ENCODE data around the gene NAGPA. TPM values are rescaled to one million over a fixed set of nuclear protein-coding genes. Genes with fewer than 3 reads are reported as not detected.
A peak's percentile ranks its signal among the peaks of the same experiment; 100 is the strongest.

The NAGPA gene
- total and polyA plus RNA-seq, 2 of the 13 experiments (the other 11 are each of a cell fraction or from before 2014, with no cell fraction given): 27.1 to 60.3 TPM

DNA sequence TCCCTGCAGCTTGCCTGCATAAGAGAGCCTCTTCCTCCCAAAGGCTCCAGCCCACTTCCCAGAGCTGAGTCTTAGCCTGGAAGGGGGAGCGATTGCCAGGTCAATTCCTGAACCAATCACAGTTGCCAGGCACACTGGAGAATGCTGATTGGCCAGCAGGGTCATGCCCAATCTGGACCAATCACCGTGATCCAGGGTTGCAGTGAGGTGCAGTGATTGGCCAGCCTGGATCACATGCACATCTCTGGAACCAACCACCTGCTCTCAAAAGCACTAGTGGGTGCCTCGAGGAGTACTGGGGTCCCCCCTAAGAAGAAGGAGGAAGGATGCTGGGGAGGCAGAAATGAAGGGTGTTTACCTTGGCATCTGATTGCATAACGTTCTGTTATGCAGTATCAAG lies 18.4 kb downstream of the NAGPA start:
- H3K36me3 ChIP-seq (replicated peaks in 1 of 2; ENCODE audit: control insufficient read depth in 1 of 2, insufficient read depth in 2 of 2, low read length in 2 of 2): no peaks in the 10 kb centered on the region
- in situ Hi-C loops (cut with HindIII; ENCODE audit: extremely low pct_ligation_motif_present, low pct_unique_long_range_greater_than_20kb): no loop called here
- TF ChIP-seq CEBPB (IDR thresholded peaks at IDR 0.05; ENCODE audit: borderline replicate concordance, low read depth, low read length) (peak; percentile 54; the same call in 1 of the 2 replicates), ZNF333 (CRISPR knock-in tag; IDR thresholded peaks at IDR 0.05; ENCODE audit: borderline replicate concordance) (no peak), ZNF816 (CRISPR knock-in tag; IDR thresholded peaks at IDR 0.05; ENCODE audit: borderline replicate concordance) (no peak), SKI (IDR thresholded peaks at IDR 0.05; ENCODE audit: partially characterized antibody) (no peak), NFYB (CRISPR knock-in tag; IDR thresholded peaks at IDR 0.05) (peak; percentile 66), ZNF781 (CRISPR knock-in tag; IDR thresholded peaks at IDR 0.05; ENCODE audit: borderline replicate concordance, not compliant biosample characterization) (no peak), NFYC (CRISPR knock-in tag; IDR thresholded peaks at IDR 0.05) (peak; percentile 74)
- TF ChIP-seq, protein P1, sequence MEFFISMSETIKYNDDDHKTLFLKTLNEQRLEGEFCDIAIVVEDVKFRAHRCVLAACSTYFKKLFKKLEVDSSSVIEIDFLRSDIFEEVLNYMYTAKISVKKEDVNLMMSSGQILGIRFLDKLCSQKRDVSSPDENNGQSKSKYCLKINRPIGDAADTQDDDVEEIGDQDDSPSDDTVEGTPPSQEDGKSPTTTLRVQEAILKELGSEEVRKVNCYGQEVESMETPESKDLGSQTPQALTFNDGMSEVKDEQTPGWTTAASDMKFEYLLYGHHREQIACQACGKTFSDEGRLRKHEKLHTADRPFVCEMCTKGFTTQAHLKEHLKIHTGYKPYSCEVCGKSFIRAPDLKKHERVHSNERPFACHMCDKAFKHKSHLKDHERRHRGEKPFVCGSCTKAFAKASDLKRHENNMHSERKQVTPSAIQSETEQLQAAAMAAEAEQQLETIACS (CRISPR knock-in tag; IDR thresholded peaks at IDR 0.05): no peak
- TF ChIP-seq, protein P2, sequence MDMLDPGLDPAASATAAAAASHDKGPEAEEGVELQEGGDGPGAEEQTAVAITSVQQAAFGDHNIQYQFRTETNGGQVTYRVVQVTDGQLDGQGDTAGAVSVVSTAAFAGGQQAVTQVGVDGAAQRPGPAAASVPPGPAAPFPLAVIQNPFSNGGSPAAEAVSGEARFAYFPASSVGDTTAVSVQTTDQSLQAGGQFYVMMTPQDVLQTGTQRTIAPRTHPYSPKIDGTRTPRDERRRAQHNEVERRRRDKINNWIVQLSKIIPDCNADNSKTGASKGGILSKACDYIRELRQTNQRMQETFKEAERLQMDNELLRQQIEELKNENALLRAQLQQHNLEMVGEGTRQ (IDR thresholded peaks at IDR 0.05; ENCODE audit: low read depth, low read length): peak; percentile 44
- TF ChIP-seq, protein P2 (CRISPR knock-in tag; IDR thresholded peaks at IDR 0.05; ENCODE audit: borderline replicate concordance): peak; percentile 38; the same call in 1 of the 2 replicates
- FAIRE-seq (no peak), ATAC-seq (peak; percentile 8; the same call in 2 of the 3 replicates), DNase-seq (ENCODE audit: low spot score) (no peak)
- H3K79me2 ChIP-seq (ENCODE audit: insufficient read depth, low read length): no peaks in the 10 kb centered on the region
- intact Hi-C loops (cut with micrococcal nuclease; ENCODE audit: unreplicated experiment): no loop called here
- no peak overlapping the region for H3K4me3 ChIP-seq (replicated peaks in 1 of 3; ENCODE audit: insufficient read depth in 1 of 3, low read depth in 2 of 3, low read length in 3 of 3)
- no peaks in the 10 kb centered on the region for H4K20me1 ChIP-seq (ENCODE audit: insufficient read depth, low read length)
- ChIA-PET CTCF (ENCODE audit: low intra/inter-chr PET ratio, low total read pairs) (no interaction called here), POLR2A (no interaction called here)
- 11% methylated on average over 3 of the region's 4 CpGs for WGBS (ENCODE audit: low lambda C conversion rate)
- BruUV-seq (replicated peaks): no TSS peak
- peaks cover 0 to 48% of the 10 kb centered on the region in 2 experiments; a peak in 4 of 5 replicates for H3K27me3 ChIP-seq (ENCODE audit: control insufficient read depth in 1 of 2, insufficient read depth in 2 of 2, low read length in 2 of 2)
- H3K9me3 ChIP-seq (ENCODE audit: low read length): no peaks in the 10 kb centered on the region
- H3K4me1 ChIP-seq (ENCODE audit: insufficient read depth, low read length): peaks cover 11% of the 10 kb centered on the region
- no peak overlapping the region for H2AFZ ChIP-seq (ENCODE audit: low read length)
- no peak overlapping the region for H3K4me2 ChIP-seq (ENCODE audit: low read depth, low read length)
- no peak overlapping the region for H3K9ac ChIP-seq (ENCODE audit: insufficient read depth, low read depth, low read length)
- H3K27ac ChIP-seq (ENCODE audit: extremely low read length, insufficient read depth, low read length): no peak overlapping the region

All from HepG2 (cell line).